ENCODE data around the gene PUS10.

GRCh38 chr2:60934165-60934722 is 83.8 kb downstream of the PUS10 start:
- TF ChIP-seq CTCF (IDR thresholded peaks at IDR 0.05) (no peak), POLR2A (IDR thresholded peaks at IDR 0.05) (no peak), EP300 (IDR thresholded peaks at IDR 0.05) (no peak), POLR2AphosphoS5 (IDR thresholded peaks at IDR 0.05) (no peak)
